H9 (cell line): ENCODE measurements around the gene OST4. TPM values are rescaled to one million over a fixed set of nuclear protein-coding genes. Genes with fewer than 3 reads are reported as not detected.

Source experiments
- DNase-seq: peaks from one replicate; pipeline ENCODE4 v3.0.0-alpha.2; 2017
- H2AFZ ChIP-seq: one replicate; pipeline ENCODE4 v1.6.1; 2013; ENCODE audit warnings: mild to moderate bottlenecking, low read length, control low read depth, moderate library complexity
- H2AK5ac ChIP-seq: 2 replicates; pipeline ENCODE4 v1.6.1; 2013; ENCODE audit warnings: low read length, control low read depth, mixed read lengths; ENCODE audit not compliant: insufficient read length
- H2BK120ac ChIP-seq: one replicate; pipeline ENCODE4 v1.6.1; 2013; ENCODE audit warnings: low read depth, mild to moderate bottlenecking, low read length, control low read depth, inconsistent platforms; ENCODE audit not compliant: poor library complexity, severe bottlenecking
- H2BK12ac ChIP-seq: 2 replicates; pipeline ENCODE4 v1.6.1; 2013; ENCODE audit warnings: low read length, control low read depth, mixed read lengths, low read depth; ENCODE audit not compliant: insufficient read length
- H2BK15ac ChIP-seq: 2 replicates; pipeline ENCODE4 v1.6.1; 2013; ENCODE audit warnings: low read depth, low read length, control low read depth
- H2BK20ac ChIP-seq: one replicate; pipeline ENCODE4 v1.6.1; 2013; ENCODE audit warnings: low read depth, mild to moderate bottlenecking, low read length, control low read depth, inconsistent platforms; ENCODE audit not compliant: poor library complexity, severe bottlenecking
- H2BK5ac ChIP-seq: 2 replicates; pipeline ENCODE4 v1.6.1; 2013; ENCODE audit warnings: low read length, control low read depth, mixed read lengths; ENCODE audit not compliant: insufficient read length
- H3K14ac ChIP-seq: 2 replicates; pipeline ENCODE4 v1.6.1; 2013; ENCODE audit warnings: low read length, control low read depth; ENCODE audit not compliant: insufficient read depth
- H3K18ac ChIP-seq: 2 replicates; pipeline ENCODE4 v1.6.1; 2013; ENCODE audit warnings: low read depth, mild to moderate bottlenecking, mixed read lengths, low read length, control low read depth; ENCODE audit not compliant: insufficient read length
- H3K23ac ChIP-seq: 2 replicates; pipeline ENCODE4 v1.6.1; 2013; ENCODE audit warnings: low read length, control low read depth, mixed read lengths, low read depth; ENCODE audit not compliant: insufficient read length
- H3K23me2 ChIP-seq: 2 replicates; pipeline ENCODE4 v1.6.1; 2013; ENCODE audit warnings: low read depth, mild to moderate bottlenecking, mixed read lengths, low read length, control low read depth; ENCODE audit not compliant: insufficient read length, poor library complexity, severe bottlenecking
- H3K27ac ChIP-seq: 2 replicates; pipeline ENCODE4 v1.5.1; 2013; ENCODE audit warnings: low read length, control low read depth, mixed read lengths, low read depth; ENCODE audit not compliant: insufficient read length
- H3K27me3 ChIP-seq: 2 replicates; pipeline ENCODE4 v1.6.1; 2013; ENCODE audit warnings: low read length, control low read depth, inconsistent platforms; ENCODE audit not compliant: insufficient read depth
- H3K4ac ChIP-seq: 2 replicates; pipeline ENCODE4 v1.6.1; 2013; ENCODE audit warnings: low read depth, mild to moderate bottlenecking, control low read depth, inconsistent platforms, low read length, moderate library complexity
- H3K4me1 ChIP-seq: 2 replicates; pipeline ENCODE4 v1.6.1; 2013; ENCODE audit warnings: low read length, control low read depth, inconsistent platforms; ENCODE audit not compliant: insufficient read depth
- H3K4me2 ChIP-seq: 2 replicates; pipeline ENCODE4 v1.6.1; 2013; ENCODE audit warnings: low read length, control low read depth, mixed read lengths; ENCODE audit not compliant: insufficient read length, insufficient read depth
- H3K56ac ChIP-seq: 2 replicates; pipeline ENCODE4 v1.6.1; 2013; ENCODE audit warnings: low read depth, mild to moderate bottlenecking, mixed read lengths, low read length, control low read depth; ENCODE audit not compliant: insufficient read length
- H3K79me1 ChIP-seq: 2 replicates; pipeline ENCODE4 v1.6.1; 2013; ENCODE audit warnings: low read depth, mild to moderate bottlenecking, moderate library complexity, low read length, control low read depth, inconsistent platforms; ENCODE audit not compliant: insufficient read depth, poor library complexity, severe bottlenecking
- H3K79me2 ChIP-seq: 2 replicates; pipeline ENCODE4 v1.6.1; 2013; ENCODE audit warnings: low read length, control low read depth, inconsistent platforms; ENCODE audit not compliant: insufficient read depth
- H3K9ac ChIP-seq: 2 replicates; pipeline ENCODE4 v1.6.1; 2013; ENCODE audit warnings: low read length, control low read depth, mixed read lengths; ENCODE audit not compliant: insufficient read length; ENCODE audit errors: extremely low read depth
- H3K9me3 ChIP-seq: one replicate; pipeline ENCODE4 v1.6.1; 2013; ENCODE audit warnings: low read depth, low read length, inconsistent platforms; ENCODE audit not compliant: control insufficient read depth
- H3T11ph ChIP-seq: one replicate; pipeline ENCODE4 v1.6.1; 2013; ENCODE audit warnings: mild to moderate bottlenecking, low read length, control low read depth, inconsistent platforms
- H4K20me1 ChIP-seq: one replicate; pipeline ENCODE4 v1.6.1; 2013; ENCODE audit not compliant: control insufficient read depth, insufficient read length, insufficient read depth
- H4K5ac ChIP-seq: 2 replicates; pipeline ENCODE4 v1.6.1; 2013; ENCODE audit warnings: low read depth, mild to moderate bottlenecking, mixed read lengths, low read length, control low read depth; ENCODE audit not compliant: insufficient read length
- H4K8ac ChIP-seq: replicated peaks from 2 replicates; pipeline ENCODE4 v1.6.1; 2013; ENCODE audit warnings: low read length, control low read depth, mixed read lengths, low read depth; ENCODE audit not compliant: insufficient read length
- H4K91ac ChIP-seq: 2 replicates; pipeline ENCODE4 v1.6.1; 2013; ENCODE audit warnings: low read depth, mild to moderate bottlenecking, moderate library complexity, mixed read lengths, low read length, control low read depth; ENCODE audit not compliant: insufficient read length
- H3K27ac Mint-ChIP-seq, 3 experiments: 2 replicates in 2 of 3; 3 replicates in 1 of 3; pipeline ENCODE4 v1.8.0; 2020 to 2021; ENCODE audit warnings: mixed read lengths in 3 of 3, mild to moderate bottlenecking in 1 of 3, moderate library complexity in 1 of 3
- H3K27me3 Mint-ChIP-seq: 2 replicates; pipeline ENCODE4 v1.8.0; 2021; ENCODE audit warnings: low read depth, mild to moderate bottlenecking, moderate library complexity, mixed read lengths
- H3K36me3 Mint-ChIP-seq, 3 experiments: 2 replicates in 2 of 3; 3 replicates in 1 of 3; pipeline ENCODE4 v1.8.0; 2020 to 2021; ENCODE audit warnings: low read depth in 3 of 3, mixed read lengths in 3 of 3; ENCODE audit not compliant: insufficient read depth in 1 of 3
- H3K4me1 Mint-ChIP-seq, 2 experiments: 2 replicates each; pipeline ENCODE4 v1.8.0; 2020; ENCODE audit warnings: mixed read lengths in 2 of 2
- H3K4me3 Mint-ChIP-seq, 2 experiments: 2 replicates in 1 of 2; 3 replicates in 1 of 2; pipeline ENCODE4 v1.8.0; 2020 to 2021; ENCODE audit warnings: mild to moderate bottlenecking in 2 of 2, mixed read lengths in 2 of 2, moderate library complexity in 1 of 2
- H3K9me3 Mint-ChIP-seq, 2 experiments: 2 replicates in 1 of 2; 3 replicates in 1 of 2; pipeline ENCODE4 v1.8.0; 2020; ENCODE audit warnings: mild to moderate bottlenecking in 2 of 2, mixed read lengths in 2 of 2, moderate library complexity in 1 of 2
- WGBS: extraction: QIAGEN DNeasy Blood & Tissue Kit; methylation state at CpG from one replicate; pipeline ENCODE4 v1.1.7; 2013; ENCODE audit warnings: missing lambda C conversion rate, low lambda C conversion rate, mixed read lengths; ENCODE audit not compliant: insufficient read length; ENCODE audit errors: extremely low coverage; 5-methylcytosine and 5-hydroxymethylcytosine counted together
- total RNA-seq: library from RNA; stranded (reverse); gene quantifications from 2 replicates; pipeline ENCODE4 v1.2.1, GENCODE V29; 2021
- TF ChIP-seq, protein P1 (sequence below): fragments of 200-600 bp; sonication (generic); conservative IDR thresholded peaks from 3 replicates; pipeline ENCODE4 v1.8.0; 2021; ENCODE audit warnings: antibody characterized with exemption, mild to moderate bottlenecking

Gene OST4
- total RNA-seq, 1 experiment from 2014 or later: 215 TPM

DNA sequence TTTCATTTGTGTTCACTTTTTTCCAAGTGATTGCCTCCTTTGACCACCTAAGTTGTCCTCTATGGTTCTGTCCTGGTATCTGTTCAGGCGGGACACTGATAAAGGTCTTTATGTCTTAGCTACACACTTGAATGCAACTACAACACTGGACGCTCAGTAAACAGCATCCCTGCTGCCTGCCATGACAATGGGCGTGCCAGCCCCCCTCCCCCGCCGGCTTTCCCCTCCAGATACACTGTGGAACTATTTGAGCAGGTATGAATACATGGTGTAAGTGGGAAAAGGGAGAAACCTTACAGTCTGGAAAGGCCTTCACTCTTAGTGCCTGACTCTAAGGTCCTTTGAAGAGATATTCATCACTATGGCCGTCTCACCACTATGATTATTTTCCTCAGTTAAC lies 14.3 kb downstream of the OST4 start:
- Mint-ChIP-seq H3K4me3 (no peak overlapping the region), H3K27me3 (no peaks in the 10 kb centered on the region), H3K4me1 (peaks cover 2 to 6% of the 10 kb centered on the region in 2 experiments), H3K36me3 (peaks cover 17 to 64% (median 53%) of the 10 kb centered on the region in 3 experiments; a peak in 6 of 7 replicates), H3K9me3 (no peaks in the 10 kb centered on the region), H3K27ac (no peak overlapping the region)
- Histone ChIP-seq H2AK5ac (no peak overlapping the region), H4K91ac (no peak overlapping the region), H3K9me3 (no peaks in the 10 kb centered on the region), H2AFZ (no peak overlapping the region), H3K27me3 (no peaks in the 10 kb centered on the region), H2BK12ac (no peak overlapping the region), H3K14ac (no peak overlapping the region), H3K23ac (no peak overlapping the region), H3K56ac (no peak overlapping the region), H4K20me1 (no peaks in the 10 kb centered on the region), H3K4me2 (no peak overlapping the region), H2BK20ac (no peak overlapping the region), H3K79me2 (no peaks in the 10 kb centered on the region), H3K79me1 (no peaks in the 10 kb centered on the region), H3K18ac (no peak overlapping the region), H3K9ac (no peak overlapping the region), H2BK15ac (no peak overlapping the region), H3T11ph (no peak overlapping the region), H3K4ac (no peak overlapping the region), H3K4me1 (0 out of 2 replicates have a peak, but pooled peaks cover 3% of the 10 kb centered on the region), H2BK120ac (no peak overlapping the region), H2BK5ac (no peak overlapping the region), H3K23me2 (peaks cover 2% of the 10 kb centered on the region), H3K27ac (no peak overlapping the region), H4K5ac (no peak overlapping the region), H4K8ac (no peak overlapping the region)
- no CpG with 5 or more reads among the region's 6 CpGs for WGBS
- TF ChIP-seq, protein P1, sequence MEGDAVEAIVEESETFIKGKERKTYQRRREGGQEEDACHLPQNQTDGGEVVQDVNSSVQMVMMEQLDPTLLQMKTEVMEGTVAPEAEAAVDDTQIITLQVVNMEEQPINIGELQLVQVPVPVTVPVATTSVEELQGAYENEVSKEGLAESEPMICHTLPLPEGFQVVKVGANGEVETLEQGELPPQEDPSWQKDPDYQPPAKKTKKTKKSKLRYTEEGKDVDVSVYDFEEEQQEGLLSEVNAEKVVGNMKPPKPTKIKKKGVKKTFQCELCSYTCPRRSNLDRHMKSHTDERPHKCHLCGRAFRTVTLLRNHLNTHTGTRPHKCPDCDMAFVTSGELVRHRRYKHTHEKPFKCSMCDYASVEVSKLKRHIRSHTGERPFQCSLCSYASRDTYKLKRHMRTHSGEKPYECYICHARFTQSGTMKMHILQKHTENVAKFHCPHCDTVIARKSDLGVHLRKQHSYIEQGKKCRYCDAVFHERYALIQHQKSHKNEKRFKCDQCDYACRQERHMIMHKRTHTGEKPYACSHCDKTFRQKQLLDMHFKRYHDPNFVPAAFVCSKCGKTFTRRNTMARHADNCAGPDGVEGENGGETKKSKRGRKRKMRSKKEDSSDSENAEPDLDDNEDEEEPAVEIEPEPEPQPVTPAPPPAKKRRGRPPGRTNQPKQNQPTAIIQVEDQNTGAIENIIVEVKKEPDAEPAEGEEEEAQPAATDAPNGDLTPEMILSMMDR: no peak
- no peak for DNase-seq
